H1 (cell line): Measurements from ENCODE around the gene KIF15. TPM values are rescaled to one million over a fixed set of nuclear protein-coding genes. Genes with fewer than 3 reads are reported as not detected.

Experiments used
- CTCF ChIA-PET: fragments of 300-600 bp; sonication (Branson Sonifier 250); formaldehyde crosslinking; loops from one replicate; lab custom pipeline; 2021; ENCODE audit not compliant: partially characterized antibody; lab: Charles Lee
- POLR2A ChIA-PET: fragments of 300-600 bp; sonication (Branson Sonifier 250); formaldehyde crosslinking; loops from one replicate; lab custom pipeline; 2021; ENCODE audit warnings: inconsistent platforms; ENCODE audit not compliant: partially characterized antibody; lab: Charles Lee
- DNase-seq, 2 experiments: peaks; one replicate each; pipeline versions ENCODE4 v3.0.0 to v3.0.0-alpha.2; 2010 to 2022; ENCODE audit warnings: low spot score in 2 of 2, low read depth in 1 of 2, mixed read lengths in 1 of 2
- FAIRE-seq: peaks from 2 replicates; lab custom pipeline; 2011; peaks lifted over from hg19 to GRCh38; lab: Jason Lieb, UNC
- H2AFZ ChIP-seq: 2 replicates; pipeline ENCODE4 v1.8.1; 2012; ENCODE audit warnings: low read length, inconsistent platforms
- H2AK5ac ChIP-seq: 2 replicates; pipeline ENCODE4 v1.6.1; 2013; ENCODE audit warnings: low read depth, low read length
- H2BK120ac ChIP-seq: replicated peaks from 2 replicates; pipeline ENCODE3; 2013; ENCODE audit warnings: low read depth, low read length, inconsistent platforms
- H2BK12ac ChIP-seq: 2 replicates; pipeline ENCODE4 v1.6.1; 2013; ENCODE audit warnings: low read depth, low read length
- H2BK15ac ChIP-seq: 2 replicates; pipeline ENCODE4 v1.6.1; 2013; ENCODE audit warnings: low read length
- H2BK20ac ChIP-seq: 2 replicates; pipeline ENCODE4 v1.6.1; 2013; ENCODE audit warnings: low read length
- H2BK5ac ChIP-seq: 2 replicates; pipeline ENCODE4 v1.6.1; 2013; ENCODE audit warnings: low read depth, low read length
- H3K14ac ChIP-seq: 2 replicates; pipeline ENCODE4 v1.6.1; 2013; ENCODE audit warnings: inconsistent platforms; ENCODE audit not compliant: insufficient read length
- H3K18ac ChIP-seq: 2 replicates; pipeline ENCODE4 v1.6.1; 2013; ENCODE audit warnings: low read length; ENCODE audit errors: extremely low read depth
- H3K23ac ChIP-seq: 2 replicates; pipeline ENCODE4 v1.6.1; 2013; ENCODE audit warnings: inconsistent platforms; ENCODE audit not compliant: insufficient read length
- H3K23me2 ChIP-seq: 2 replicates; pipeline ENCODE4 v1.6.1; 2013; ENCODE audit warnings: low read depth, low read length
- H3K27ac ChIP-seq: 2 replicates; pipeline ENCODE4 v1.6.1; 2011; ENCODE audit warnings: low read depth, low read length, inconsistent platforms
- H3K27me3 ChIP-seq, 4 experiments: replicated peaks in 1 of 4; 1 replicate in 1 of 4; 2 replicates in 3 of 4; pipeline versions ENCODE4 v1.6.1 to v1.8.1; 2011 to 2013; ENCODE audit warnings: low read length in 3 of 4, mild to moderate bottlenecking in 3 of 4, inconsistent platforms in 2 of 4, mixed read lengths in 2 of 4, moderate library complexity in 1 of 4; ENCODE audit not compliant: control insufficient read depth in 3 of 4, insufficient read depth in 3 of 4; ENCODE audit errors: extremely low read depth in 1 of 4
- H3K36me3 ChIP-seq, 4 experiments: 2 replicates each; pipeline versions ENCODE4 v1.6.1 to v1.8.1; 2011 to 2013; ENCODE audit warnings: mild to moderate bottlenecking in 4 of 4, low read length in 3 of 4, moderate library complexity in 2 of 4, control low read depth in 1 of 4, inconsistent platforms in 1 of 4; ENCODE audit not compliant: insufficient read depth in 4 of 4, control insufficient read depth in 2 of 4
- H3K4ac ChIP-seq: replicated peaks from 2 replicates; pipeline ENCODE3; 2013; ENCODE audit warnings: low read length, low read depth, mixed read lengths, inconsistent platforms; ENCODE audit not compliant: insufficient read length
- H3K4me1 ChIP-seq, 4 experiments: replicated peaks in 1 of 4; 1 replicate in 1 of 4; 2 replicates in 3 of 4; pipeline versions ENCODE4 v1.6.1 to v1.8.1; 2011 to 2013; ENCODE audit warnings: low read length in 3 of 4, inconsistent platforms in 2 of 4, mixed read lengths in 1 of 4; ENCODE audit not compliant: insufficient read depth in 4 of 4, control insufficient read depth in 3 of 4
- H3K4me2 ChIP-seq, 2 experiments: 2 replicates each; pipeline versions ENCODE4 v1.6.1 to v1.8.1; 2011 to 2013; ENCODE audit warnings: low read depth in 2 of 2, low read length in 2 of 2, control low read depth in 1 of 2, inconsistent platforms in 1 of 2, mild to moderate bottlenecking in 1 of 2; ENCODE audit not compliant: insufficient read depth in 1 of 2
- H3K4me3 ChIP-seq, 4 experiments: fragments of 200-600, 300-600 bp in 1 of 4; sonication (generic), shearing (Covaris generic), sonication (Bioruptor Twin) in 1 of 4; 2 replicates each; pipeline versions ENCODE4 v1.5.1 to v1.8.1; 2011 to 2016; ENCODE audit warnings: low read length in 4 of 4, low read depth in 3 of 4, control low read depth in 2 of 4, inconsistent platforms in 2 of 4, mild to moderate bottlenecking in 2 of 4, mixed read lengths in 1 of 4, moderate library complexity in 1 of 4; ENCODE audit not compliant: insufficient read depth in 2 of 4; ENCODE audit errors: extremely low read depth in 1 of 4
- H3K56ac ChIP-seq: replicated peaks from 2 replicates; pipeline ENCODE3; 2013; ENCODE audit warnings: low read depth, mild to moderate bottlenecking, mixed read lengths, low read length, inconsistent platforms; ENCODE audit not compliant: insufficient read length
- H3K79me1 ChIP-seq: 2 replicates; pipeline ENCODE4 v1.6.1; 2013; ENCODE audit warnings: low read depth, low read length, control low read depth
- H3K79me2 ChIP-seq, 2 experiments: 2 replicates each; pipeline versions ENCODE4 v1.6.1 to v1.8.1; 2012 to 2013; ENCODE audit warnings: low read length in 2 of 2, mild to moderate bottlenecking in 2 of 2, inconsistent platforms in 1 of 2; ENCODE audit not compliant: insufficient read depth in 2 of 2, control insufficient read depth in 1 of 2
- H3K9ac ChIP-seq, 4 experiments: replicated peaks in 1 of 4; 1 replicate in 1 of 4; 2 replicates in 3 of 4; pipeline versions ENCODE4 v1.6.1 to v1.8.1; 2011 to 2013; ENCODE audit warnings: low read depth in 3 of 4, low read length in 3 of 4, control low read depth in 2 of 4, mild to moderate bottlenecking in 2 of 4, moderate library complexity in 2 of 4, inconsistent platforms in 1 of 4; ENCODE audit errors: extremely low read depth in 1 of 4
- H3K9me3 ChIP-seq, 2 experiments: 2 replicates each; pipeline versions ENCODE4 v1.6.1 to v1.8.1; 2012 to 2013; ENCODE audit warnings: mild to moderate bottlenecking in 2 of 2, moderate library complexity in 2 of 2, control low read depth in 1 of 2, inconsistent platforms in 1 of 2, low read depth in 1 of 2, low read length in 1 of 2, mixed read lengths in 1 of 2; ENCODE audit not compliant: insufficient read depth in 2 of 2
- H4K20me1 ChIP-seq, 2 experiments: replicated peaks in 1 of 2; 2 replicates each; pipeline versions ENCODE3 to v1.8.1; 2011 to 2013; ENCODE audit warnings: inconsistent platforms in 2 of 2, low read length in 2 of 2, mild to moderate bottlenecking in 1 of 2; ENCODE audit not compliant: insufficient read depth in 2 of 2, control insufficient read depth in 1 of 2
- H4K5ac ChIP-seq: 2 replicates; pipeline ENCODE4 v1.6.1; 2013; ENCODE audit warnings: low read length, low read depth, mixed read lengths, inconsistent platforms; ENCODE audit not compliant: insufficient read length
- H4K8ac ChIP-seq: 2 replicates; pipeline ENCODE4 v1.8.0; 2013; ENCODE audit warnings: mild to moderate bottlenecking, moderate library complexity, low read length, inconsistent platforms; ENCODE audit not compliant: insufficient read depth; ENCODE audit errors: extremely low read depth
- H4K91ac ChIP-seq: replicated peaks from 2 replicates; pipeline ENCODE3; 2013; ENCODE audit warnings: low read length, mixed read lengths, inconsistent platforms; ENCODE audit not compliant: insufficient read length
- RAD21 ChIP-seq, 2 experiments: IDR thresholded peaks in 1 of 2; conservative IDR thresholded peaks in 1 of 2; 2 replicates each; pipeline ENCODE4 v1.6.1; 2011; ENCODE audit warnings: low read depth in 2 of 2, low read length in 2 of 2, improper control_type of control experiment in 1 of 2, inconsistent platforms in 1 of 2, mild to moderate bottlenecking in 1 of 2, moderate library complexity in 1 of 2
- SUZ12 ChIP-seq: fragments of 200-600 bp; sonication (generic); IDR thresholded peaks from 2 replicates; pipeline ENCODE4 v1.6.1; 2012; ENCODE audit warnings: mild to moderate bottlenecking, inconsistent platforms, low read length, moderate library complexity, mixed read lengths
- WGBS, 2 experiments: shearing (Covaris generic) in 1 of 2; methylation state at CpG; one replicate each; pipeline versions ENCODE4 v1.1.6 to v1.1.7; 2013 to 2015; ENCODE audit warnings: low lambda C conversion rate in 2 of 2, mixed read lengths in 2 of 2, inconsistent platforms in 1 of 2, low coverage in 1 of 2, missing lambda C conversion rate in 1 of 2; ENCODE audit not compliant: insufficient replicate concordance in 2 of 2, insufficient coverage in 1 of 2, insufficient read length in 1 of 2; ENCODE audit errors: extremely low coverage in 1 of 2, missing lambda C conversion rate in 1 of 2; 5-methylcytosine and 5-hydroxymethylcytosine counted together
- polyA plus RNA-seq, 7 experiments: library from polyadenylated mRNA; depleted of rRNA in 3 of 7; stranded (reverse) in 5 of 7; unstranded in 2 of 7; fragments of >200 nt in 5 of 7; fragments of 200-250 nt in 2 of 7; gene quantifications; 1 replicate in 5 of 7; 2 replicates in 1 of 7; 4 replicates in 1 of 7; pipeline versions ENCODE4 v1.2.1 to v1.2.3, GENCODE V29; 2011 to 2013; ENCODE audit warnings: missing spikeins in 2 of 7, mixed read lengths in 2 of 7
- total RNA-seq: library from RNA; stranded (reverse); fragmentation: NEBNext Ultra II Directional; extraction: Animal tissue kit (Norgen Biotek cat#: 25700); gene quantifications from 2 replicates; pipeline ENCODE4 v1.2.1, GENCODE V29; 2021
- TF ChIP-seq, protein P1 (sequence below), 3 experiments: IDR thresholded peaks; 1 replicate in 2 of 3; 2 replicates in 1 of 3; pipeline versions ENCODE4 v1.5.1 to v1.6.1; 2011; ENCODE audit warnings: low read length in 3 of 3, mild to moderate bottlenecking in 3 of 3, inconsistent platforms in 2 of 3, low read depth in 1 of 3, moderate library complexity in 1 of 3; ENCODE audit not compliant: insufficient read depth in 1 of 3; ENCODE audit errors: control extremely low read depth in 1 of 3

KIF15 gene
- total and polyA plus RNA-seq, 2 of the 8 experiments (the other 6 are each of a cell fraction or from before 2014, with no cell fraction given): 4.2 to 25.5 TPM

- CTCF ChIA-PET: interaction anchor here (0.7 to 2.1 kb wide), 5 partner anchors 10 to 19 kb away, joined by 3 to 7 read pairs (median 4); no protein-coding TSS in a partner anchor
- 97% methylated on average over 2 of the region's 2 CpGs; no CpG with 5 or more reads in 1 of the 2 experiments for WGBS, 2 experiments
- H2BK5ac ChIP-seq: no peak overlapping the region
- no peak overlapping the region for H3K14ac ChIP-seq
- no peak overlapping the region for H4K5ac ChIP-seq
- no peaks in the 10 kb centered on the region for H3K79me2 ChIP-seq
- no peaks in the 10 kb centered on the region for H3K9me3 ChIP-seq
- FAIRE-seq (peak; percentile 58), DNase-seq (no peak)
- H2BK12ac ChIP-seq: no peak overlapping the region
- no peak overlapping the region for H3K4me3 ChIP-seq
- peaks cover 7 to 48% (median 22%) of the 10 kb centered on the region in 4 experiments for H3K36me3 ChIP-seq
- H3K9ac ChIP-seq: no peak overlapping the region
- POLR2A ChIA-PET: no interaction called here
- H2AK5ac ChIP-seq: no peak overlapping the region
- no peak overlapping the region for H2BK15ac ChIP-seq
- no peak overlapping the region for H2BK20ac ChIP-seq
- H3K4me2 ChIP-seq: no peak overlapping the region
- no peaks in the 10 kb centered on the region for H3K23me2 ChIP-seq
- no peak overlapping the region for H4K8ac ChIP-seq
- H3K79me1 ChIP-seq: no peaks in the 10 kb centered on the region
- no peak overlapping the region for H3K27ac ChIP-seq
- no peak overlapping the region for H4K91ac ChIP-seq
- H2BK120ac ChIP-seq: no peak overlapping the region
- H4K20me1 ChIP-seq: no peaks in the 10 kb centered on the region
- no peak overlapping the region for H3K23ac ChIP-seq
- H2AFZ ChIP-seq: no peak overlapping the region
- no peak overlapping the region for H3K18ac ChIP-seq
- TF ChIP-seq, protein P1, sequence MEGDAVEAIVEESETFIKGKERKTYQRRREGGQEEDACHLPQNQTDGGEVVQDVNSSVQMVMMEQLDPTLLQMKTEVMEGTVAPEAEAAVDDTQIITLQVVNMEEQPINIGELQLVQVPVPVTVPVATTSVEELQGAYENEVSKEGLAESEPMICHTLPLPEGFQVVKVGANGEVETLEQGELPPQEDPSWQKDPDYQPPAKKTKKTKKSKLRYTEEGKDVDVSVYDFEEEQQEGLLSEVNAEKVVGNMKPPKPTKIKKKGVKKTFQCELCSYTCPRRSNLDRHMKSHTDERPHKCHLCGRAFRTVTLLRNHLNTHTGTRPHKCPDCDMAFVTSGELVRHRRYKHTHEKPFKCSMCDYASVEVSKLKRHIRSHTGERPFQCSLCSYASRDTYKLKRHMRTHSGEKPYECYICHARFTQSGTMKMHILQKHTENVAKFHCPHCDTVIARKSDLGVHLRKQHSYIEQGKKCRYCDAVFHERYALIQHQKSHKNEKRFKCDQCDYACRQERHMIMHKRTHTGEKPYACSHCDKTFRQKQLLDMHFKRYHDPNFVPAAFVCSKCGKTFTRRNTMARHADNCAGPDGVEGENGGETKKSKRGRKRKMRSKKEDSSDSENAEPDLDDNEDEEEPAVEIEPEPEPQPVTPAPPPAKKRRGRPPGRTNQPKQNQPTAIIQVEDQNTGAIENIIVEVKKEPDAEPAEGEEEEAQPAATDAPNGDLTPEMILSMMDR (IDR thresholded peaks at IDR 0.05; ENCODE audit: control extremely low read depth in 1 of 3, insufficient read depth in 1 of 3, low read depth in 1 of 3, low read length in 3 of 3): peak in 1 of 3 experiments; percentile 20; a peak in 1 of 4 replicates
- TF ChIP-seq SUZ12 (no peak), RAD21 (IDR thresholded peaks at IDR 0.05 in 1 of 2, conservative IDR thresholded peaks at IDR 0.05 in 1 of 2; ENCODE audit: low read depth in 2 of 2, low read length in 2 of 2) (0 out of 4 replicates have a peak, but pooled peaks of 1 of the 2 experiments have one; percentile 7)
- H3K4ac ChIP-seq: no peak overlapping the region
- H3K27me3 ChIP-seq: no peaks in the 10 kb centered on the region
- H3K56ac ChIP-seq: no peak overlapping the region
- no peaks in the 10 kb centered on the region for H3K4me1 ChIP-seq
Measured at GRCh38 chr3:44805960-44806359, 44.4 kb downstream of the KIF15 start.
